Measurements from ENCODE around the gene DNASE1L2.

DNASE1L2 gene

GRCh38 chr16:2229091-2229490, 7.2 kb upstream of the DNASE1L2 start:
- H3K36me3 ChIP-seq (ENCODE audit: control insufficient read depth in 1 of 2, insufficient read depth in 2 of 2, low read length in 2 of 2), result peaks cover 29 to 67% of the 10 kb centered on the region in 2 donors

GRCh38 chr16:2229632-2230250, 6.5 kb upstream of the DNASE1L2 start:
- H3K36me3 ChIP-seq (ENCODE audit: control insufficient read depth in 1 of 2, insufficient read depth in 2 of 2, low read length in 2 of 2), result peaks cover 29 to 74% of the 10 kb centered on the region in 2 donors

More at GRCh38 chr16:2229091-2229490, 7.2 kb upstream of the DNASE1L2 start:
- Histone ChIP-seq H3K4me1 (ENCODE audit: control insufficient read depth in 1 of 2, insufficient read depth in 2 of 2, low read length in 2 of 2) (peaks cover 0 to 19% of the 10 kb centered on the region in 2 donors), H3K27me3 (ENCODE audit: low read depth, low read length) (no peaks in the 10 kb centered on the region), H3K27ac (ENCODE audit: low read length) (no peak overlapping the region), H3K9me3 (ENCODE audit: control insufficient read depth in 1 of 2, low read length in 2 of 2) (no peaks in the 10 kb centered on the region), H3K4me3 (ENCODE audit: low read depth in 1 of 2, low read length in 2 of 2) (no peak overlapping the region)

GRCh38 chr16:2230376-2230775, 5.9 kb upstream of the DNASE1L2 start:
- Histone ChIP-seq H3K4me1 (ENCODE audit: control insufficient read depth in 1 of 2, insufficient read depth in 2 of 2, low read length in 2 of 2) (peaks cover 0 to 6% of the 10 kb centered on the region in 2 donors), H3K4me3 (ENCODE audit: low read depth in 1 of 2, low read length in 2 of 2) (no peak overlapping the region), H3K27ac (ENCODE audit: low read length) (no peak overlapping the region), H3K27me3 (ENCODE audit: low read depth, low read length) (no peaks in the 10 kb centered on the region), H3K36me3 (ENCODE audit: control insufficient read depth in 1 of 2, insufficient read depth in 2 of 2, low read length in 2 of 2) (peaks cover 29 to 80% of the 10 kb centered on the region in 2 donors), H3K9me3 (ENCODE audit: control insufficient read depth in 1 of 2, low read length in 2 of 2) (no peaks in the 10 kb centered on the region)

More at GRCh38 chr16:2229632-2230250, 6.5 kb upstream of the DNASE1L2 start:
- no peaks in the 10 kb centered on the region for H3K9me3 ChIP-seq (ENCODE audit: control insufficient read depth in 1 of 2, low read length in 2 of 2)
- H3K4me1 ChIP-seq (ENCODE audit: control insufficient read depth in 1 of 2, insufficient read depth in 2 of 2, low read length in 2 of 2), result peaks cover 0 to 12% of the 10 kb centered on the region in 2 donors
- no peak overlapping the region for H3K27ac ChIP-seq (ENCODE audit: low read length)
- H3K27me3 ChIP-seq (ENCODE audit: low read depth, low read length), result no peaks in the 10 kb centered on the region
- no peak overlapping the region for H3K4me3 ChIP-seq (ENCODE audit: low read depth in 1 of 2, low read length in 2 of 2)

- Histone ChIP-seq H3K36me3 (ENCODE audit: control insufficient read depth in 1 of 2, insufficient read depth in 2 of 2, low read length in 2 of 2) (peaks cover 26 to 85% of the 10 kb centered on the region in 2 donors), H3K27me3 (ENCODE audit: low read depth, low read length) (no peaks in the 10 kb centered on the region), H3K4me3 (ENCODE audit: low read depth in 1 of 2, low read length in 2 of 2) (no peak overlapping the region), H3K9me3 (ENCODE audit: control insufficient read depth in 1 of 2, low read length in 2 of 2) (no peaks in the 10 kb centered on the region), H3K4me1 (ENCODE audit: control insufficient read depth in 1 of 2, insufficient read depth in 2 of 2, low read length in 2 of 2) (peaks cover 0 to 6% of the 10 kb centered on the region in 2 donors), H3K27ac (ENCODE audit: low read length) (no peak overlapping the region)
These were observed 5.0 kb upstream of the DNASE1L2 start for GRCh38 chr16:2231016-2231931.

- H3K27me3 ChIP-seq (ENCODE audit: low read depth, low read length), result no peaks in the 10 kb centered on the region
- peaks cover 25 to 81% of the 10 kb centered on the region in 2 donors for H3K36me3 ChIP-seq (ENCODE audit: control insufficient read depth in 1 of 2, insufficient read depth in 2 of 2, low read length in 2 of 2)
- no peak overlapping the region for H3K4me3 ChIP-seq (ENCODE audit: low read depth in 1 of 2, low read length in 2 of 2)
- H3K27ac ChIP-seq (ENCODE audit: low read length), result no peak overlapping the region
- H3K4me1 ChIP-seq (ENCODE audit: control insufficient read depth in 1 of 2, insufficient read depth in 2 of 2, low read length in 2 of 2), result peaks cover 0 to 15% of the 10 kb centered on the region in 2 donors
- H3K9me3 ChIP-seq (ENCODE audit: control insufficient read depth in 1 of 2, low read length in 2 of 2), result no peaks in the 10 kb centered on the region
These were observed 3.9 kb upstream of the DNASE1L2 start for GRCh38 chr16:2232094-2232990.

GRCh38 chr16:2233046-2233775, 3.0 kb upstream of the DNASE1L2 start:
- Histone ChIP-seq H3K4me1 (ENCODE audit: control insufficient read depth in 1 of 2, insufficient read depth in 2 of 2, low read length in 2 of 2) (peaks cover 0 to 20% of the 10 kb centered on the region in 2 donors), H3K27ac (ENCODE audit: low read length) (no peak overlapping the region), H3K36me3 (ENCODE audit: control insufficient read depth in 1 of 2, insufficient read depth in 2 of 2, low read length in 2 of 2) (peaks cover 25 to 77% of the 10 kb centered on the region in 2 donors), H3K9me3 (ENCODE audit: control insufficient read depth in 1 of 2, low read length in 2 of 2) (no peaks in the 10 kb centered on the region), H3K4me3 (ENCODE audit: low read depth in 1 of 2, low read length in 2 of 2) (no peak overlapping the region), H3K27me3 (ENCODE audit: low read depth, low read length) (no peaks in the 10 kb centered on the region)

GRCh38 chr16:2233872-2234812, 2.1 kb upstream of the DNASE1L2 start:
- H3K27me3 ChIP-seq (ENCODE audit: low read depth, low read length), result no peaks in the 10 kb centered on the region
- H3K4me1 ChIP-seq (ENCODE audit: control insufficient read depth in 1 of 2, insufficient read depth in 2 of 2, low read length in 2 of 2), result peaks cover 0 to 20% of the 10 kb centered on the region in 2 donors
- no peak overlapping the region for H3K27ac ChIP-seq (ENCODE audit: low read length)
- H3K9me3 ChIP-seq (ENCODE audit: control insufficient read depth in 1 of 2, low read length in 2 of 2), result no peaks in the 10 kb centered on the region
- peaks cover 24 to 70% of the 10 kb centered on the region in 2 donors for H3K36me3 ChIP-seq (ENCODE audit: control insufficient read depth in 1 of 2, insufficient read depth in 2 of 2, low read length in 2 of 2)
- no peak overlapping the region for H3K4me3 ChIP-seq (ENCODE audit: low read depth in 1 of 2, low read length in 2 of 2)

- Histone ChIP-seq H3K4me3 (ENCODE audit: low read depth in 1 of 2, low read length in 2 of 2) (no peak overlapping the region), H3K9me3 (ENCODE audit: control insufficient read depth in 1 of 2, low read length in 2 of 2) (no peaks in the 10 kb centered on the region), H3K27ac (ENCODE audit: low read length) (no peak overlapping the region), H3K4me1 (ENCODE audit: control insufficient read depth in 1 of 2, insufficient read depth in 2 of 2, low read length in 2 of 2) (peaks cover 0 to 20% of the 10 kb centered on the region in 2 donors), H3K27me3 (ENCODE audit: low read depth, low read length) (no peaks in the 10 kb centered on the region), H3K36me3 (ENCODE audit: control insufficient read depth in 1 of 2, insufficient read depth in 2 of 2, low read length in 2 of 2) (peaks cover 17 to 64% of the 10 kb centered on the region in 2 donors)
These were observed 1.5 kb upstream of the DNASE1L2 start for GRCh38 chr16:2234813-2235170.

- H3K27me3 ChIP-seq (ENCODE audit: low read depth, low read length), result no peaks in the 10 kb centered on the region
- no peak overlapping the region for H3K27ac ChIP-seq (ENCODE audit: low read length)
- peaks cover 15 to 59% of the 10 kb centered on the region in 2 donors for H3K36me3 ChIP-seq (ENCODE audit: control insufficient read depth in 1 of 2, insufficient read depth in 2 of 2, low read length in 2 of 2)
- H3K4me1 ChIP-seq (ENCODE audit: control insufficient read depth in 1 of 2, insufficient read depth in 2 of 2, low read length in 2 of 2), result peaks cover 0 to 20% of the 10 kb centered on the region in 2 donors
- H3K4me3 ChIP-seq (ENCODE audit: low read depth in 1 of 2, low read length in 2 of 2), result no peak overlapping the region
- H3K9me3 ChIP-seq (ENCODE audit: control insufficient read depth in 1 of 2, low read length in 2 of 2), result no peaks in the 10 kb centered on the region
These were observed 1.0 kb upstream of the DNASE1L2 start for GRCh38 chr16:2235234-2235651.

All from muscle layer of duodenum (tissue), 2 donors.